Skin epidermis (tissue), 12 donors: ENCODE measurements around the gene CALB2.
"Not testable (repeated sequence)": the region's sequence is repeated elsewhere in the genome, so short reads cannot be mapped to it uniquely, and the experiment has no call there.

Source experiments
- H3K27ac ChIP-seq, 21 experiments: fragments of 200-600 bp; sonication (generic) in 11 of 21; one replicate each; pipeline ENCODE4 v1.5.0; 2020; ENCODE audit warnings: mild to moderate bottlenecking in 3 of 21, inconsistent platforms in 2 of 21, moderate library complexity in 2 of 21
- H3K4me3 ChIP-seq, 7 experiments: fragments of 200-600 bp; sonication (generic) in 2 of 7; one replicate each; pipeline ENCODE4 v1.5.0; 2020; ENCODE audit warnings: inconsistent platforms in 2 of 7, mild to moderate bottlenecking in 2 of 7, moderate library complexity in 1 of 7

The CALB2 gene

DNA sequence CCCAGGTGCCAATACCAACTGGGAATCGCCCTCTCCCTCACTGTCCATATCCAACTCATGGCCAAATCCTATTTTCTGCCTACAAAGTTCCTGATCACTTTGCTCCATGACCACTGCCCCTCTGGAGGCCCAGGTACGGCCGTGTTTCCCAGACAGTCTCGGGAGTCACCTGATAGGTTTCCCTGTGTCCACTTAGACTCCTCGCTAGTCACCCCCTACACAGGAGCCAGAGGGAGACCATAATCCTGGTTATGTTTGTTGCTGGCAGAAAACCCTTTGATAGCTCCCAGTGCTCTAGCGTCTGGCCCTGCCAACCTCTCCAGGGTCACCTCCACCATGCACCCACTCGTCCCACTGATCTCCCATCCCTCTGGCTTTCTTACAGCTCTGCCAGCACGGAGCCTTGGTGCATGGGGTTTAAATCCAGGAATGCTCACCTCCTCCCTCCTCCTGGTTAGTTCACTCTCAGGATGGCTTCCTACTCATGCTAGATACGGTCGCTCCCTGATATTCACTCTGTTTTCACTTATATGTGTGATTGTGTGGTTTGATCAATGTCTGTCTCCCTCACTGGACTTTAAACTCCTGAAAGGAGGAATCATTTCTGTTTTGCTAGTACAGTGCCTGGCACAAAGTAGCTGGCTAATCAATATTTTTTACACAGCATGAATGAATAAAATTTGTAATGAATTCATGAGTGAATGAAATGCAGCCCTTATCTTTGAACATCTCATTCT is 7.5 kb upstream of the CALB2 start:
- Histone ChIP-seq H3K27ac (no peak overlapping the region), H3K4me3 (no peak overlapping the region)

DNA sequence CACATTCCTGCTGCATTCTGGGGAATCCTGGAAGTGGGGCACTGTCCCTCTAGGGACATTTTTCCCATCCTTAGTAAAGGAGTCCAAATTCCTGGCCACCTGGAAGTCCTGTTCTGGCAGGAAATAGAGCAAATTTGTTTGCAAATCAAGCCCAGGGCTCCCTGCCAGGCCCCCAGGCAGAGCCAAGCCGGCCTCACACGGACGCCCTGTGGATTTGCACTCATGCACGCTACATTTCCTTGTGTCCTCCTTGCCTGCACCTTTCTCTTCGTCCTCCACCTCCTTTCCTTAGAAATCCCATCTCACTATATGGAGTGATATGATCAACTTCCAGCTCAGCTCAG is 7.0 kb upstream of the CALB2 start:
- H3K27ac ChIP-seq: no peak overlapping the region
- H3K4me3 ChIP-seq: no peak overlapping the region

DNA sequence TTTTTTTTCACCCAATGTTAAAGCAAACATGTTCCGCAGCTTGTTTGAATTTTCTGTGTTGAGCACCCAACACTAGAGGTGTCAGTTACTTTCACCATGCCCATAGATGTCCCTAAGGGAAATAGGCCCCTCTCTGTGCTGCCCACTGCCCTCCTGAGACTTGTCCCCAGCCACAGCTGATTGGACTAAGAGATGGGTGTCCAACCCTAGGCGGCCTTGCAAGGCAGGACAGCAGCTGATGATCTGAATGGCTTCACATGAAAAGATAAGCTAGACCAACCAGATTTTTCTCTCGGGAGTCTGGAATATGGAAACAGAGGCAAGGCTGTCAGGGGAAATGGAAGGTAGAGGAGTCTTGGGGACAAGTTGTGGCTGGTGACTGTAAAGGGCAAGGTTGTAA is 6.1 kb upstream of the CALB2 start:
- Histone ChIP-seq H3K4me3 (no peak overlapping the region), H3K27ac (no peak overlapping the region)

DNA sequence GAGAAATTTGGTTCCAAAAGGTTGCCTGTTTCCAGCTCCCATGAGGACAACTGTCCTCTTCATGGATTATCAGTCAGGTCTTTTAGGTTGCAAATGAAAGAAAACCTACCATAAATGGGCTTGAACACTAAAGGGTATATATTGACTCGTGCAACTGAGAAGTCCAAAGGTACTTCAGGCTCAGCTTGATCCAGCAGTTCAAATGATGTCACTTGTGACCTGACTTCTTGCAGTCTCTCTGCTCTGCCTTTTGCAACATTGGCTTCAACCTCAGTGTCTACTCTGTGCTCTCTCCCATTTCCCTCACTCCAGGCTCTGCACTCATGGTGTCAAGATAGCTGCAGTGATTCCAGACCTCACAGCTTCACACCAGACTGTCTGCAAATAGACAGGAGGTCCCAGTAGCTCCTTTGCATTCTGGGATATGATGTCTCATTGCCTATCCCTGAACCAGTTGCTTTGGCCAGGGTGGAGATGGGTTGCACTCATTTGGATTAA is 5.5 kb upstream of the CALB2 start:
- Histone ChIP-seq H3K27ac (no peak overlapping the region), H3K4me3 (no peak overlapping the region)

DNA sequence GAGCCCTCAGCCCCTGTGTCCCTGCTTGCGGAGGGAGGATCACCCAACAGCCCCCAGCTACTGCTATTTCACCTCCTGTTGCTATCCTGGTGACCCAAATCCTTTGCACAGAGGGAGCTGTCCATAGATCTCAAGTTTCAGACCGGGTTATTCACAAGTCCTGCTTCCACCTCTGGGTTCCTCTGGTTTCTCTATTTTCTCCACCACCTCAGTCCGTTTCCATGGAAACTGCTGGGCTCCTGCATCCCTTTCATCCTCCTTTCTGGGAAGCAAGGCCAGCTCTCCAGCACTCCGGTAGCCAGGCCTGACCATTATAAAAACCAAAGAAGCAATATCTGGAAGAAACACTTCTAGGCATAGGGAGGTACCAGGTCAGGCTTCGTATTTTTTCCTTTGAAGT is 4.8 kb upstream of the CALB2 start:
- Histone ChIP-seq H3K4me3 (no peak overlapping the region), H3K27ac (no peak overlapping the region)

DNA sequence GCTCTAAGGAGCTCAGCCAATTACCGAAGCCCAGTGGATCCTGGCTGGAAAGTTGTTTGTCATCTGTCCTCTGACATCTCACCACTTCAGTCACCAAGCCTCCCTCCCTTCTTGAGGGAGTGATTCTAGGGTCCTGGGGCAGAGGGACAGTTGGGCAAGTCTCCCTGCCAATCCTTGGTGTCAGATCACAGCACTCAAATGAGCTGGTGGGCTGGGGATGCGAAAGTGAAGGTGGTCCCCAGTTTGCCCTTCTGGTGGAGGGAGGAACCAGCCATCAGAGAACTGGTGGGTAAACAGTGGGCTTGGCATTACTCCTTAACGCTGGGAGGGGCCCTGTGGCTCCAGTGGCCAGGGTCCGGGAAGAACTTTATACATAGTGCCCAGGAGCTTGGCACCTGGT is 4.4 kb upstream of the CALB2 start:
- H3K4me3 ChIP-seq: no peak overlapping the region
- H3K27ac ChIP-seq: no peak overlapping the region

DNA sequence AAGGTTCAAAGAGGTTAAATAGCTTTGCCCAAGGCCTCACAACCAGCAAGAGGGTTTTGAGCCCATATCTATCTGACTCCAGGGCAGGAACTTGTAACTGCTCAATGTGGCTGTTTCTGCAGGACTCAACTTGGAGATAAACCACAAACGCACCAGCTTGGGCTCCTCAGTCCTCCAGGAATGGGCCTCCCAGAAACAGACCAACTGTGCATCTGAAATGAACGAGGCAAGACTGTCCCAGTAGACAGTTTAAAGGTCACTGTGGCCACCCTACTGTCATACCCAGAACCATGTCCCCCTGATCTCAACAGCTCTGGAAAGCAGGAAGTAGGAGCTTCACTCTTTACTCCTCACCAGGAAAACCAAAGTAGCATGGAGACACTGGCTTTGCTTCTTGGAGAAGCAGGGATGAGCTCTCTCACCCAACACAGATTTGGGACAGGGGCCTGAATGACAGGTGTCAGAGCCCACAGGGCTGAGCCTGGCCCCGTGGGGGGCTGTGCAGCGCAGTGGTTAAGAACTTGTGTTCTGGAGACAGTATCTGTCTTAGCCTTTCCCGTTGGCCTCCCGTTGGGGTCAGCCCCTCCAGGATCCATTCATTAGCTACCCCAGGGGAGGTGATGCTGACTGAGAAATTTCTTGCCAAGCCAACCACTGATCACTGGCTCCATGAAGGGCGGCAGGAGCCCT is 2.3 kb upstream of the CALB2 start:
- H3K27ac ChIP-seq: no peak overlapping the region
- H3K4me3 ChIP-seq: no peak overlapping the region

DNA sequence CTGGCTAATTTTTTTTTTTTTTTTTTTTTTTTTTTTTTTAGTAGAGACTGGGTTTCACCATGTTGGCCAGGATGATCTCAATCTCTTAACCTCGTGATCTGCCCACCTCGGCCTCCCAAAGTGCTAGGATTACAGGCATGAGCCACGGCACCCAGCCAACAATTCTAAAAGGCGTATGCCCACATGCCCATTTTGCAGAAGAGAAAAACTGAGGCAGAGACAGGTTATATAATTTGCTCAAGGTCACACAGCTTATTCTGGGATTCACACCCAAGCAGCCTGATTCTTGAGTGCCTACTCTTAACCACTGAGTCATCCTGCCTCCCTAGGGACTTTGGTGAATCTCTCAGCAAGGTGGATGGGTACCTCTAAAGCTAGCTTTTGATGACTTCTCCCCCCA is 1.6 kb upstream of the CALB2 start:
- H3K4me3 ChIP-seq, H3K27ac ChIP-seq: not testable (repeated sequence)

DNA sequence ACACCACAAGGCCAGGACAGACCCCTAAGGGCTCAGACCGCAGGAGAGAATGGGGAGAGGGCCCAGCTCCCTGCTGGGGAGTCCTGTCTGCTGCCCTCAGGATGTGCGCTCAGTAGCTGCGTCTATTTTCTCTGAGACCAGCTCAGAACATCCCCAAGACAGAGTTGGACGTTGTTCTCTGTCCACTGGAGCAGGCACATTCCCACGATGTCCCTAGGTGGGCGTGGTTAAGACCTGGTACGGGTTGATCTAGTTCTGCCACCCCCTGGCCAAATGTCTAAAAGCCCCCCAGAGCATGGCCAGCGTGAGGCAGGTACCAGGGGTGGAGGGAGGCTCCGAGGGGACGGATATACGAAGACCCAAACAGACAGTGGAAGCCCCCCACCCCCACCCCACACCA is 842 bp upstream of the CALB2 start:
- H3K4me3 ChIP-seq: no peak overlapping the region
- H3K27ac ChIP-seq: no peak overlapping the region

DNA sequence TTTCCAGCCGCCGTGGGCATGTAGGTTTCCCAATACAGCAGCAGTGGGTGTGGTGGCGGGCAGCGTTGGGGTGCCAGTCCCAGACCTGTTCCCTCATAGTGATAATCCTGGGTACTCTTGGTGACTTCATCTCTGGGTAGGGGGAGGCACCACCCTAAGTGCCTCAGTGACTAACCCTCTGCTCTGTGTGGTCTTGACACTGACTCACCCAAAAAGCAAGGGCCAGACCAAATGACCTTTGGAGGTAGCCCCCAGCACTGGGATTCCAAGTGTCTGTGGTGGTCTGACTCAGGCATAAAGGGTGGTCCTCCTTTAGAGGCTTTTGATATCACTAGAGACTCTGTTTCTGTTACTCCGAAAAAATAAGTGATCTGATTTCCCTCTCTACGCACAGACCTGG is 908 bp downstream of the CALB2 start:
- Histone ChIP-seq H3K4me3 (no peak overlapping the region), H3K27ac (no peak overlapping the region)

DNA sequence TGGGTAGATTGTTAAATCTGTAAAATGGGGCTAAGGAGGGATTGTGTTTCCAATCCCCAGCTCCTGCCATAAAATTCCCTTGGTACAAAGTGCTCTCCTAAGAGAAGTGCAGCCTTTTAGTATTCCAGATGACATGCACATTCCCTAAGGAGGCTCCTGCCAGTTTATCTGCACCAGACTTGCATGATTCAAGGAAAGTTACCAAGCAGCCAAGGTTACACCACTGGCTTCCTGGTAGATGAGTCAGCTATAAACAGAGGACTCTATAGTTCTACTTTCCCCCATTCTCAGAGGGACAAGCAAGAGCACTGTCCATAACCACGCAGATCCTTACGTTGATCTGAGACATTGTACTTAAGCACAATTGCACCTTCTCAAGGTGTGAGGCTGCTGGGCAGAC is 1.9 kb downstream of the CALB2 start:
- Histone ChIP-seq H3K27ac (no peak overlapping the region), H3K4me3 (no peak overlapping the region)

DNA sequence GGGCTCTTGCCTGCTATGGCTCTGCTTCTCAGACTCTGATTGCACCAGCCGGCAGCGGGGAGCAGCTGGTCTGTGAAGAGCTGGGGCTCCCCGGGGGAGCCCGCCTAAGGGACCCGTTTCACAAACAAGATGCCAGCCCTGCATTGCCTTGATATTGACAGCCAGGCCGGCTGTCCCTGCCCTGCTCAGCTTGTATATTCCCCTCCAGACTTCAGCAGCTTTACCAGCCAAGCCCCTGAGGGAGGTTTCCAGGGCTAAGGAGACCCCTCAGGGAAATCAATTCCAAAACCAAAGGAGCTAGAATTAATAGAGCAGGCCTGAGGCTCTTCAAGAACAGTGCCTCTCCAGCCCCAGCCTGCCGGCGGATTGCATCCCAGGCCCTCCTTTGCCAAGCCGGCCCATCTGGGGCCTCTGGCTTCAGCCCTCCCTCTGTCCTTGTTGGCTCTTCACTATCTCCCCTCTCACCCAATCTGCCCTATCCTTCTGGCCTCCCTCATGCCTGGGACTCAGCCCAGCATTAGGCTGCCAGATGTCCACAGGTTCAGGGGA is 5.7 kb downstream of the CALB2 start:
- Histone ChIP-seq H3K4me3 (no peak overlapping the region), H3K27ac (no peak overlapping the region)

DNA sequence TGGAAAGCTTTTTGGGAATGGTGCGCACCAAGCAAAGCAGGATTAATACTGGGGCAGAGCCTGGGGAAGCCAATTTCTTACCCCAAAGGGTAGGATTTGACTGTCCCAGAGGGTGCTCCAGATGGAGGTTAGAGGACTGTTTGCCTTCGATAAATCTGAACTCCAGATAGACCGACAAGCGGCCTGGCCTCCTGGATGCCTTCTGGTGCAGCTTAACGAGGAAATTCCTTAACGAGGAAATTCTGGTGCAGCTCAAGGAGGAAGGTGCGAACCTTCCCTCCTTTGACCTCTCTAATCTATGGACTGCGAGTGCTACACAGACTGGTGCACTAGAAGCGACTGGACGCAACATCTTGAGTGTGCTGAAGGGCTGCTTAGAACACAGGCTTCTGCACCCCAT is 6.5 kb downstream of the CALB2 start:
- no peak overlapping the region for H3K4me3 ChIP-seq
- no peak overlapping the region for H3K27ac ChIP-seq

DNA sequence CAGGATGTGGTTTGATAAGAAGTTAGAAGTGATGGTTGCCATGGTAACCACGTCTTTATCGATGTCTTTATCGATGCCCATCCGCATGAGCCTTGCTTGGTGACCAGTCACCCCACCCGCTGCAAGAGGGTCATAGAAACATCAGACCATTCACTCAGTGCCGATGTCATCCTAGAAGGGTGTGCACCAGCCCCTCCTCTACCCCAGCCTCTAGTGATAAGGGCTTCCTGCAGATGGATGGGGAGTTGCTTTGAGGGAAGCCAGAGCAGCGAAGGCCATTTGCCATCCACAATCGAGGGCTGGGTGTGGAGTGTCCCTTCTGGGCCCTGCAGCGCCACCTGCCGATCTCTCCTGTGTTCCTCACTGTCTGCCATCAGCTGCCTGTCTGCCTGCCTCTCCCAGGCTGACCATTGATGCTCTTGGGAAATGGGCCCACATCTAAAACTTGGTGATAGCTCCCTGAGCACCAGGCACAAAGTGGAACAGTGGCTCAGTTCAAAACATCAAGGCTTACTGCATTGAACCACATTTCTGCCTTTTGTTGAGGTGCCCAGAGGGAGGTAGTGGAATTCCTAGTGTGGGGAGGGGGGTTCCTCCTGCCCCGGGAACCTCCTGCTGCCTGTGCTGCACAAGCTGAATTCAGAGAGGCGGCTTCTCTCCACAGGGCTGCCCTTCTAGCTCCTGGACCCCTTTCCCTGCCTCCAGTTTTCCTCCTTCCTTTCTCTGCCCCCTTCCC is 8.9 kb downstream of the CALB2 start:
- no peak overlapping the region for H3K4me3 ChIP-seq
- no peak overlapping the region for H3K27ac ChIP-seq

DNA sequence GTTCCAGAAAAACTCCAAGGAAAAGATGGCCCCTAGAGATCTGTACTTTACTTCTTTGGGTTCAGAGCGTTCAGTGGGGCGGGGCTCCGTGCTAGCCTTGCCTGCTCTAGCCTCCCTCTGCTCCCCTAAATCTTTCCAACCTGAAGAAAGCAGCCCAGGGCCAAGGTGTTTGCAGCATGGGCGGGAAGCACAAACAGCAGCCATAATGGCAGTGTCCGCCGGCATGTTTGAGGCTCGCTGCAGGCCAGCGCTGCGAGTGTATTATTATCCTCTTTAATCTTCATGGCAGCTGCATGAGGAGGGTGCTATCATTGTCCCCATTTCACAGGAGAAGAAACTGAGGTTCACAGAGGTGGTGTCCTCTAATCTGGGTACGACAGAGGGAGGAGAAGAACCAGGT is 10.4 kb downstream of the CALB2 start:
- no peak overlapping the region for H3K4me3 ChIP-seq
- no peak overlapping the region for H3K27ac ChIP-seq

DNA sequence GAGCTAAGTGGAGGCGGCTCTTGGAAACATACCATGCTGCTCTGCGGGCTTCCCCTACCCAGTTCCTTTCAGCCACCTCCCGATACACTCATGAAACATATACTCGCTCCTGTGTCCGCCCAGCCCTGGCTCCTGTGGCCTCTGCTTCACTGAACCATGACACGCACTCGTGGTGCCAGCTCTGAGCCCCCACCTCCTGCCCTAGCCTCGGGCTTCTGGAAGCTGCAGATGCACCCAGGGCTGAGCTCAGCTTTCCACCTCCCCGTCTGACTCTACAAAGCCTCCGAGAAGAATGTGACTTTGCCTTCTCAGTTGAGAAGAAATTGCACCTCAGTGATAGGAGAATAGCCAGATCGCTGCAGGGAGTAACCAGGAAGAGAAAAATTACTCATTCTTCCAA is 11.0 kb downstream of the CALB2 start:
- Histone ChIP-seq H3K27ac (no peak overlapping the region), H3K4me3 (no peak overlapping the region)

DNA sequence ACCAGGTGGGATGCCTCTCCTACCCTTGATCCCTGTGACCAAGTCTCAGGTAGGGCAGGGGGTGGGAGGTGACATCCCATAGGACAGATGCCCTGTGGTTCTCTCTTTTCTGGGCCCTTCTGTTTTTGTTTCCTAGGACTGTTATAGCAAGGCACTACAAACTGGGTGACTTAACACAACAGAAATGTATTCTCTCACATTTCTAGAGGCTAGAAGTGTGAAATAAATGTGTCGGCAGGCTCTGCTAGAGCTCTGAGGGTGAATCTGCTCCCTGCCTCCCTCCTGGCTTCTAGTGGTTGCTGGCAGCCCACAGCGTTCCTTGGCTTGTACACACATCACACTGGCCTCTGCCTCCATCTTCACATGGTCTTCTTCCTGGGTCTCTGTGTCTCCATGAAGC is 12.7 kb downstream of the CALB2 start:
- no peak overlapping the region for H3K4me3 ChIP-seq

DNA sequence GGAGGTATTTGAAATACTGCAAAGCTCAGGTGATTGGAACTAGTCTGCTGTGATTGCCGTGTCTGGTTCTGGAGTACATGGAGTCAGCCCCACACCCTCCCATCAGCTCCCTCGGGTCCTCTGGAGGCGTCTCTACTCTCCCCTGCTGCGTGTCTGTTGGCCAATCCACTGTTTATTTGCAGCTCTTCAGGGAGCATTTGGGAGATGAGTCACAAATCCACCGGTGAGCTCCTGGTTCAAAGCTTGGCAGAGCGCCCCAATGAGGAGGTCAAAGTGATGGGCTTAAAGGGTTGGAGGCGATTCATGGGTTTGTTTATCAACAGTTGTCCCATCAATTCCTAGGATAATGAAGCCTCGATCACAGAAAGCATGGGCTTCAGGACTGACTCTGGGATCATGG is 14.6 kb downstream of the CALB2 start:
- Histone ChIP-seq H3K4me3 (no peak overlapping the region), H3K27ac (no peak overlapping the region)

More for the DNA sequence above, 12.7 kb downstream of the CALB2 start:
- no peak overlapping the region for H3K27ac ChIP-seq

DNA sequence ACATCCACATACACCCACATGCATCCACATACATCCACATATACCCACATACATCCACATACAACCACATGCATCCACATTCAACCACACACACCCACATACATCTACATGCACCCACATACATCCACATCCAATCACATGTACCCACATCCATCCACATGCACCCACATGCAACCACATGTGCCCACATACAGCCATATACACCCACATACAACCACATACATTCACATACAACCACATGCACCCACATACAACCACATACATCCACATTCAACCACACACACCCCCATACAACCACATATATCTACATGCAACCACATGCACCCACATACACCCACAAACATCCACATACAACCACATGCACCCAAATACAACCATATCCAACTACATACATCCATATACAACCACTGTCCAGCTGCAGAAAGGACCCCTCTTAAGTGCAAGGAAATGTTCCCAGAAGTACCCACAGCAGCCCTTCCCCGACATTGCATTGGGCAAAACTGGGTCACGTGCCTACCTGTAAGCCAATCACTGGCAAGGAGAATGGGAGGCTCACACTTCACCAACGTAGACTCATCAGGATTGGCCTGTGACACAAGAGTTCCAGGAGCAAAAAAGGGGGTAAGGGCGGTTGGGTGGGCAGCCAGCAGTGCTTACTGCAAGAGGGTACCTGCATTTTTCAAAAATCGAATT is 18.1 kb downstream of the CALB2 start:
- Histone ChIP-seq H3K27ac (no peak overlapping the region), H3K4me3 (no peak overlapping the region)

DNA sequence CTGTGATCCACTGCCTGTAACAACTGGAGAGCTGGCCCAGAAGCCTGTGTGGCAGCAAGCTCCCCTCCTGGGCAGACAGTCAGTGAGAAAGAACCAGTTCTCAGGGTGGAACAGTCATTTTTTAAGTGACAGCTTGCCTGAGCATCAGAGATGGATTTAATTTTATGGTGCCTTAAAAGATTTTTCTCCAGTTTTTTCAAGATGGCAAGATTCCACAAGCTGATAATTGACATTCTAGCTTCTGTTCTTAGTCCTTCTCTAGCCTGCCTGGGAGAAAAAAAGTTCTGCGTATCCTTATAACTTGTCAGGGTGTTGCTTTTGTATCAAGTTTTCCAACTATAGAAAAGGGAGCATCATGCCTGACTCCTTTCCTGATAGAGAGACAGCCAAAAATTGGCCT is 21.2 kb downstream of the CALB2 start:
- H3K4me3 ChIP-seq: no peak overlapping the region
- H3K27ac ChIP-seq: no peak overlapping the region
